ENCODE measurements around the gene AGPAT2.

DNA sequence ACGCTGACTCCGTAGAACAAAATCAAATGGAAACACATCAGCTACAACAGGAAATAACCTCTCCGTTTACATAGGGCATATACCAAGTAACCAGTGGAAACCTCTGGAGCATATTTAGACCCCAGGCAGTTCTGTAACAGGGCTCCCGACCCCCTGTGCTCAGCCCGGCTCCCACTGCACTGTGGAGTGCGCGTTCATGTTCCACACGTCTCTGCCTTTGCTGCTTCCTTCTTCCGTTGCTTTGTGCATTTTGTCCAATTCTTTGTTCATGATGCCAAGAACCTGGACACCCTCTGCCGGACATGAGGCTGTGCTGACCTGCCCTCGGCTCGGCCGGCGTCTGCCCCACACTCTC is 5.9 kb upstream of the AGPAT2 start:
- TF ChIP-seq POLR2A (IDR thresholded peaks at IDR 0.05; ENCODE audit: low read depth, low read length) (no peak), CTCF (conservative IDR thresholded peaks at IDR 0.05; ENCODE audit: low read depth, low read length) (no peak), CEBPB (IDR thresholded peaks at IDR 0.05; ENCODE audit: low read depth, low read length) (no peak), FOS (IDR thresholded peaks at IDR 0.05; ENCODE audit: low read depth, low read length) (no peak), MAZ (IDR thresholded peaks at IDR 0.05; ENCODE audit: borderline replicate concordance, low read depth, low read length) (no peak), ELK1 (IDR thresholded peaks at IDR 0.05; ENCODE audit: borderline replicate concordance, low read depth, low read length) (no peak), BHLHE40 (IDR thresholded peaks at IDR 0.05; ENCODE audit: low read depth, low read length) (no peak), MXI1 (IDR thresholded peaks at IDR 0.05; ENCODE audit: borderline replicate concordance, low read depth, low read length) (no peak)
- TF ChIP-seq, protein P1, sequence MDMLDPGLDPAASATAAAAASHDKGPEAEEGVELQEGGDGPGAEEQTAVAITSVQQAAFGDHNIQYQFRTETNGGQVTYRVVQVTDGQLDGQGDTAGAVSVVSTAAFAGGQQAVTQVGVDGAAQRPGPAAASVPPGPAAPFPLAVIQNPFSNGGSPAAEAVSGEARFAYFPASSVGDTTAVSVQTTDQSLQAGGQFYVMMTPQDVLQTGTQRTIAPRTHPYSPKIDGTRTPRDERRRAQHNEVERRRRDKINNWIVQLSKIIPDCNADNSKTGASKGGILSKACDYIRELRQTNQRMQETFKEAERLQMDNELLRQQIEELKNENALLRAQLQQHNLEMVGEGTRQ (IDR thresholded peaks at IDR 0.05; ENCODE audit: low read depth, low read length) = no peak

All from IMR-90 (cell line).